NCI-H2029 (cell line): ENCODE results near the gene MAL.

Experiments used
- DNase-seq: peaks from one replicate; lab custom pipeline; 2025; lab: John Stamatoyannopoulos, UW

The MAL gene

GRCh38 chr2:94996305-94997100, 29.0 kb upstream of the MAL start:
- no peak for DNase-seq

GRCh38 chr2:94997981-94998930, 27.3 kb upstream of the MAL start:
- no peak for DNase-seq

GRCh38 chr2:94999431-94999883, 26.1 kb upstream of the MAL start:
- DNase-seq, result no peak

- DNase-seq, result no peak
These were observed 24.4 kb upstream of the MAL start for GRCh38 chr2:95001051-95001562.

GRCh38 chr2:95001701-95002100, 23.8 kb upstream of the MAL start:
- no peak for DNase-seq

- DNase-seq, result no peak
These were observed 23.0 kb upstream of the MAL start for GRCh38 chr2:95002498-95002897.

- no peak for DNase-seq
These were observed 21.2 kb upstream of the MAL start for GRCh38 chr2:95004287-95004686.

GRCh38 chr2:95004711-95005110, 20.8 kb upstream of the MAL start:
- DNase-seq, result no peak

- no peak for DNase-seq
These were observed 19.8 kb upstream of the MAL start for GRCh38 chr2:95005726-95006125.

- no peak for DNase-seq
These were observed 18.9 kb upstream of the MAL start for GRCh38 chr2:95006588-95006987.

- DNase-seq, result no peak
These were observed 18.4 kb upstream of the MAL start for GRCh38 chr2:95007031-95007609.

- no peak for DNase-seq
These were observed 17.7 kb upstream of the MAL start for GRCh38 chr2:95007822-95008221.

- DNase-seq, result no peak
These were observed 17.2 kb upstream of the MAL start for GRCh38 chr2:95008306-95008705.

GRCh38 chr2:95008996-95009395, 16.5 kb upstream of the MAL start:
- no peak for DNase-seq

- no peak for DNase-seq
These were observed 16.1 kb upstream of the MAL start for GRCh38 chr2:95009412-95009811.

GRCh38 chr2:95010126-95010525, 15.4 kb upstream of the MAL start:
- DNase-seq, result no peak

GRCh38 chr2:95010718-95011117, 14.8 kb upstream of the MAL start:
- DNase-seq, result no peak

GRCh38 chr2:95012881-95013550, 12.5 kb upstream of the MAL start:
- DNase-seq, result no peak

GRCh38 chr2:95013726-95014125, 11.8 kb upstream of the MAL start:
- DNase-seq, result no peak

GRCh38 chr2:95014126-95014708, 11.3 kb upstream of the MAL start:
- DNase-seq, result no peak

- no peak for DNase-seq
These were observed 10.1 kb upstream of the MAL start for GRCh38 chr2:95015261-95015912.
